NCI-H1930 (cell line): Measurements from ENCODE around the gene TARS2.

ENCODE experiments used
- DNase-seq, 2 experiments: peaks; one replicate each; lab custom pipeline; 2025; lab: John Stamatoyannopoulos, UW

Gene TARS2

DNA sequence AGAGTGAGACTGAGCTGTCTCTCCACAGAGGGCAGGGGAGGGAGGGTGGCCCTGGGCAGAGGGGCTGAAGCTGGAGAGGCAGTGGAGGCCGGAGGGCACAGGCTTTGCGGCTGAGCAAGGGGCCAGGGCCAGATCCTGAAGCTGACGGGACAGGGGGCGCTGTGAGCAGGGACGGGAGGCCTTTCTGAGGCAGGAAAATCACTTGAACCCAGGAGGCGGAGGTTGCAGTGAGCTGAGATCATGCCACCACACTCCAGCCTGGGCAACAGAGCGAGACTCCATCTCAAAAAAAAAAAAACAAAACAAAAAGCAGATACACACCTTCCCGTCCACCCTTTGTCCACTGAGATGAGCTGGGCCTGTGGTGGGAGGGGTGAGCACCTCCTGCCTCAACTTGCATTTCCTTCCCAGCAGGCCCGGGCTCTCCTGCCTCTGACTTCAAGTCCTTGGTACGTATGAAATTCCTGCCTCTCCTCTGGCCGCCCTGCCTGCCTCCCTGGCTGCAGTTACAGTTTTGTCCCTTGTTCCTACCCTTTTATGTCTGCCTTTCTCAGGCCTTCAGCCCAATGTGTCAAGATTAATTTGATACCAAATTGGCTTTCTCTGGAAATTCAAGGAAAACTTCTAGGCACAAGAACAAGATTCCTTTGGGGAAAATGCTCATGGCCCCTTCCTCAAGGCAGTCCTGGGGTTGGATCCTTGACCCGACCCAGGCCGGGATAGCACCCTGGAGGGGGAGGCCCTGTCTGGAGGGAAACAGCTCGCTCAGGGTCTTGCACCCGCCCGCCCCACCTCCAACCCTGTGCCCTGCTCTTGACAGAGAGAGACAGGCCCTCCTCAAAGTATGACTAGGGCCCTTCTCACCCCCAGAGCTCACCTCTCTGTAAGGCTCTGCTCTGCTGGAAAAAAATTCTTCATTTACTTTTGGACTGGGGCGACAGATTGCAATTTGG is 50.8 kb downstream of the TARS2 start:
- DNase-seq = no peak

DNA sequence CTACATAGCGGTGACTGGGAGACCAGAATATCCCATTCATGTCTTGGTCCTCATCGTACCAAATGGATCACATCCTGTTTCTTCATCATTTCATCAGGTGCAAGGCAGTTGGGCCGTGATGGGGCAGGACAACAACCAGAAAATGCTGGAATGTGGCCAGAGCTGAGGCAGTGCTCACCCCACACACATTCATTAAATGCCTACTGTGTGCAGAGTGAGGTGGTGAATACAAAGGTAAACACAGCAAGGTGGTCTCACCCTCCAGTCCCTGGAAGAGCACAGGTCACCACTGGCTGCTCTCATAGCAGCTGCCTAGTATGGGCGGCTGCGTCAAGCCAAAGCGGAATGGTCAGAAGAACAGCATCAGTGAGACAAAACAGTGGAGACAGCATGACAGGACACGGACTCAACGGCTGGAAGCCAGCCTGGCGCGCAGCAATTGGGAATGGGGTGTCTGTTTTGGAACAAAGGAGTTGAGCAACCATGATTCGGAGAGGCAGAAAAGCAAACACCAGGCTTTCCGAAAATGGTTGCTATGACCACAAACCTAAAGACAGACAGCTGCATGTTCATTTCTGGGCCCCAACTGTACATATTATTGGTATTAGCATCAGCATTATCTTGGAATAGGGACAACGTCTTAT is 56.4 kb downstream of the TARS2 start:
- DNase-seq = peak; percentile 79 to 87

DNA sequence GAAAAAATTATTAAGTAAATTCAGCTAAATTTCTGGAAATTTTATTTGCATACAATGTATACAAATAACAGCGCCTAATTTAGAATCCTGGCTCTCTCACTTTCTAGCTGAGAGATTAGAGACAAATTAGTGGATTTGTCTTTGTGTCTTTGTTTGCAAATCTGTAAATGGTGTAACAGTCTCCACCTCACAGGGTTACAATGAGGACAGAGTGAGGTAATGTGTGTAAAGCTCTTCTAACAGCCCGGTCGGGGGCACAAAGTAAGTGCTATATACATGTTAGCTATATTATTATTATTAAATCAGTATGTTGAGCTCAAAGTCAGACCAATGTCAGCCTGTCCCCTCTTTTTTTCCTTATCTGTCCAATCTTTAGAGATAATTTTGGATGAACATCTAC is 57.0 kb downstream of the TARS2 start:
- DNase-seq = peak; percentile 60 to 80

DNA sequence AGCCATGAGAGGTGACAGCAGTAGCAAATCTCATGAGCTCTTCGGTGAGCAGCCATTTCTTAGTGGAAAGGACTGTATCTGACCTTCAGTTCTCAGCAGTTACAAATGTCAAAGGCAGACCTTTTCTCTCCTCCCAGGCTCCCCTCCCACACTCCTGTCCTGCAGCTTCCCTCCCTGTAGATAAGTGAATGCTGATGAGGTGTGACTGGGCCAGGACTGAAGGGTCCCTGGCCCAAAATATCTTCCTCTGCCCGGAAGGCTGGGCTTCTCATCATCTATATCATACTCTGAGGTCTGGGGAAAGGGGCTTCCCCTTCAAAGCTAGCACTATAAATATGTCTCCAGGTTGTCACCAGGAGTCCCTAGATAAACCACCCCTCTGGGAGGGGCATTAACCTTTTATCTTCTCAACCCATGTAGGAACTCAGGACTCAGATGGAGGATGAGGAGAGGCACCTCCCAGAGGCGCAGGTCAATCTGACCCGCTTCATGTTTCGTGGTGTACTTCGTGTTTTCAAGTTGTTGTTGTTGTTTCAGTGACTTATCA is 58.3 kb downstream of the TARS2 start:
- DNase-seq = no peak

DNA sequence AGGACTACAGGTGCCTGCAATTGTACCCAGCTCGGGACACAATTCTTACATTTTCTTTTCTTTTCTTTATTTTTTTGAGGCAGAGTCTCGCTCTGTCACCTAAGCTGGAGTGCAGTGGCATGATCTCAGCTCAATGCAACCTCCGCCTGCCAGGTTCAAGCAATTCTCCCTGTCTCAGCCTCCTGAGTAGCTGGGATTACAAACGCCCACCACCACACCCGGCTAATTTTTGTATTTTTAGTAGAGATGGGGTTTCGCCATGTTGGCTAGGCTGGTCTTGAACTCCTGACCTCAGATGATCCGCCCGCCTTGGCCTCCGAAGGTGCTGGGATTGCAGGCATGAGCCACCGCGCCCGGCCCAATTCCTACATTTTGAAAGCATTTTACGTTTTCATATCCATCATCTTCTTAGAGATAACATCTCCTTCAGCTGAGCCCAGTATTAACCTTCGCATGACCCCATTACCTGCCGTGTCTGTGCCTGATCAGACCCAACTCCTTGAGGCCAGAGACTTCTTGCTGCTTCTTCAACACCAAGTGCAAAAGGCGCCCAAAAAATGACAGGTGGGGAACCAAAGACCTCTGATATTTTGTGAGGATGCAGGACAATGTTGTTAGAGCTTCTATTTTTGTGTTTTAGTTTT is 59.2 kb downstream of the TARS2 start:
- no peak for DNase-seq

DNA sequence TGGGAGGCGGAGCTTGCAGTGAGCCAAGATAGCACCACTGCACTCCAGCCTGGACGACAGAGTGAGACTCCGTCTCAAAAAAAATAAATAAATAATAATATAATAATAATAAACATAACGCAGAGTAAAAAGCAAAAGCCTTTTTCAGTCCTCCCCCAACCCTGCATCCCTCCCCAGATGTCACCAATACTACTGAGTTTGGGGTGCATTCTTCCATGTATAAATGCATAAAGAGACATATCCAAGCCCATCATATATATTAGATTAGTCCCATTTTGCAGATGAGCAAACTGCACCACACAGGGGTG is 61.1 kb downstream of the TARS2 start:
- no peak for DNase-seq

DNA sequence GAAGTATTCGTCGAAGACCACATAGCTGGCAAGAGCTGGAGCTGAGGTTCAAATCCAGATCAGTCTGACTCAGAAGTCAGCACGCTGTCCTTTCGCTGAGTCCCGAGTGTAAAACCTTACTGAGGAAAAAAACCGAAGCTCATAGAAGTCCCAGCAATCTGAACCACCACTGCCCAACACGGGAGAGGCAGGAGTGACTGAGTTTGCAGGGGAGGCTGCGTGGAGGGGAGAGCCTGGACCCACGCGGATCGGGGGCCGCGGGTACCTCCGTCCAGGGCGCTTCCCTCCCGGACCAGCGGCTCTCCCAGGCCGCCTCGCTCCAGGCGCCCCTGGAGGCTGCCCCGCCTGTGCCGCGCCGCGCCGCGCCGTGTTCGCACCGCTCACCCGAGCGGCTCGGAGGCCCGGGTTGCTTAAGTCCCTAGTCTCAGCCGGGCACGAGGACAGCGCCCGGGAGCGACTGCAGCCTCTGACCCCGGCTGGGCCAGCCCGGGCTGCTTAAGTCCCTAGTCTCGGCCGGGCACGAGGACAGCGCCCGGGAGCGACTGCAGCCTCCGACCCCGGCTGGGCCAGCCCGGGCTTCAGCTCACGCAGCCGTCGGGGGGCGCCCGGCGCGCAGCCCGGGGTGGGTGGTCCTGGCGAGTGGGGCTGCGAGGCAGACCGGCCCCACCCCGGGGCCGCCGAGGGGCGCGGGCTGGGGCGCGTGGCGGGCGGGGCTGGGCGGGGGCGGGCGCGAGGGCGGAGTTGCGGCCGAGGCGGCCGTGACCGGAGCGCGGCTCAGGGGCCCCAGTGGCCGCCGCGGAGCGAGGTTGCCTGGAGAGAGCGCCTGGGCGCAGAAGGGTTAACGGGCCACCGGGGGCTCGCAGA is 61.6 kb downstream of the TARS2 start, which contains the start of gene ADAMTSL4:
TSS of gene ADAMTSL4 (plus strand) at position 777 of the 864 bp plus-strand sequence. CDS start 2,881 bp downstream, outside the sequence.
- DNase-seq = peak; percentile 30 to 71

DNA sequence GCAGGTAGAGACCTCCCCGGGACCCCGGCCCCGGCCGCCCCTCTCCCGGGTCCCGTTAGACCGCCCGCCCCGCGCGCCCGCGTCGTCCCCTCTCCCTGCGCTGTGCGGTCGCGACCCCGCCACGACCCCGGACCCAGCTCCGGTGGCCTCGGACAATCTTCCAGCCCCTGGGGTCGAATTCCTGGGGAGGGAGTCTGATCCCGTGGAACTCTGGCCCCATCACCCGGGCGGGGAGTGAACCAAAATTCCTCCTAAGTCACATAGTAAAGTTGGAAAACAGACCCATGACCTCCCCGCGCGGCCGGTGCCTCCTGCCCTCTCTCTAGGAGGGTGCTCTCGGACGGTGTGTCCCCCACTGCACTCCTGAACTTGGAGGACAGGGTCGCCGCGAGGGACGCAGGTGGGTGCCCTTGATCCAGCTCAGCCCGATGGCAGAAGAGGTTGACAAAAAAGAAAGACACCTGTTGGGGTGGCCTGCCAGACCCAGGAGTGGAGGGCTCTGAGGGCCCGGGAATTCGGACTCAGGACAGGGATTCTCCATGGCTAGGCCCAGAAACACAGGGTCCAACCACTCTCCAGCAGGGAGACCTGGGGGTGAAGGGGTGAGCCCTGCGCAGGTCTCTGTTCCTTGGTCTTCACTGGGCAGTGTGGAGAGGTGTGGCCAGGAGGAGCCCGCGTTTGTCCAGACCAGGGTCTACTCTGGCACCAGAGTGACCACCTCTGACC is 62.4 kb downstream of the TARS2 start:
- no peak for DNase-seq

DNA sequence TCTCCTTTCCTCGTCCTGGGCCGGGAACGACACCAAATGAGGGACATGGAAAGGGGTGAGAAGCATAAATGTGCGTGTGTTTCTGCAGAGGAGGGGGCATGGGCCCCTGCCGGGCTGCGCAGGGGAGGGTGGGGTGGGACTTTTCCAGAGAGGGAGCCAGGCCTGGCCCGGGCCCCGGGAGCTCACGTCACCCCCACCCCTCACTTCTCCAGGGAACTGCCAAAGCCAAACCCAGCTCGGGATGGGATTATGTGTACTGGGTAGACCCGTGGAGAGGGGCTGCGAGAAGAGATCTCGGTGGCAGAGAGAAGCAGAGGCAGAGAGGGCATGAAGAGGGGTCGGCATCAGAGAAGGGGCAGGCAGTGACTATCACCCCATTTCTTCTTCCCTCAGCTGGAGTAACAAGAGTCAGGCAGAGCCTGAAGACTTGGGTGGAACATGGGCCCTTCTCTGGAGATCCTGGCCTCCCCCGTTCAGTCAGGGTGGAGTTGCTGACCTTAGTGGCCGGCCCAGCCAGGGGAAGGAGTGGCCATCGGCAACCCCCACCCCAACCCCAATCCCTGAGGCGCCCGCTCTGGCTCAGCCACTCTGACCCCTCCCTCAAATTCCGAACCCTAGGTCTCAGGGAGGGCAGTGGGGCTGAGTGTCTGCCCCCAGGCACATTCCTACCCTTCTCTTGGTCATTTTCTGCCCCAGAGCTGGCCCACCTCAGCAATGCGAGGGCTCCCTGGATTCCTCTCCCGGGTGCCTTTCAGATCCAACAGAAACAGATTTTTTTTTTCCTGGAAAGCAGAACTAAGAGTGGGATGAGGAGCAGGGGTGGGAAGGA is 63.2 kb downstream of the TARS2 start:
- no peak for DNase-seq

DNA sequence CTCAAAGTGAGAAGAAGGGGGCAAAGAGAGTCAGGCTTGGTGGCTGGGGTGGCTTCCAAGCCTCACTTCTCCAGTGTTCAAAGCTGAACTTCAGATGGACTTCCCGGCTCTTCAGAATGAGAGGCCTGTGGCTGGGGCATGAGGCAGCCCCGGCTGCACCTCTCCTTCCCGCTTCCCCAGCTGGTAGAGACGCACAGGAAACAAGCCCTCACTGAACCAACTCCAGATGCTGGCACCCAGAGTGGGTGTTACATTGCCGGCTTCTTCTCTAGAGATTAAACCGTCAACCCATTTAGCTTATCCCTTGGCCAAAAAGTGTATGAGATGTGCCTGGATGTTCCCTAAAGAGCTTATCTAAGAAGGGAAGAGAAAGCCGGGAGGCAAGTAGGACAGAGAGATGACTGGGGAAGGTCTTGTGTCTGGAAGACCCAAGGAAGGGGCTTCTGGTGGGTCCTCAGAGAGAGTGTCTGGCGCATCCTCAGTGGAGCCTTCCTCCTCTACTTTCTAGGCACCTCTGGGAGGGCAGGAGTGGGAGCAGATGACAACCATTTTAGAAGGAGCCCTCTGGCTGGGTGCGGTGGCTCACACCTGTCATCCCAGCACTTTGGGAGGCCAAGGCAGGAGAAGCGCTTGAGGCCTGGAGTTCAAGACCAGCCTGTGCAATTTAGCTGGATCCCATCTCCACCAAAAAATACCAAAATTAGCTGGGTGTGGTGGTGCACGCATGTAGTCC is 64.0 kb downstream of the TARS2 start:
- DNase-seq = no peak

DNA sequence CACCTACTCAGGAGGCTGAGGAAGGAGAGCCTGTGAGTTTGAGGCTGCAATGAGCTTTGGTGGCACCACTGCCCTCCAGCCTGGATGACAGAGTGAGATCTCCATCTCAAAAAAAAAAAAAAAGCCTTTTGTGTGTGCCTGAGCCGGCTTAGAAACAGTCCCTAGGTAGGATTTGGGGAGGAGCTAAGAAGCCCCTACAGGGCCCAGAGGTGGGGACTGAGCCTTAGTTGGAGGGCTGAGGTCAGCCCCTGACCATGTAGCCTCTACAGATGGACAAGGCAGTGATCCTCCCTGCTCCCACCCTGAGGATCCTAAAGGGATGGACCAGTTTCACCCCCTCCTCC is 64.5 kb downstream of the TARS2 start:
- DNase-seq = no peak

DNA sequence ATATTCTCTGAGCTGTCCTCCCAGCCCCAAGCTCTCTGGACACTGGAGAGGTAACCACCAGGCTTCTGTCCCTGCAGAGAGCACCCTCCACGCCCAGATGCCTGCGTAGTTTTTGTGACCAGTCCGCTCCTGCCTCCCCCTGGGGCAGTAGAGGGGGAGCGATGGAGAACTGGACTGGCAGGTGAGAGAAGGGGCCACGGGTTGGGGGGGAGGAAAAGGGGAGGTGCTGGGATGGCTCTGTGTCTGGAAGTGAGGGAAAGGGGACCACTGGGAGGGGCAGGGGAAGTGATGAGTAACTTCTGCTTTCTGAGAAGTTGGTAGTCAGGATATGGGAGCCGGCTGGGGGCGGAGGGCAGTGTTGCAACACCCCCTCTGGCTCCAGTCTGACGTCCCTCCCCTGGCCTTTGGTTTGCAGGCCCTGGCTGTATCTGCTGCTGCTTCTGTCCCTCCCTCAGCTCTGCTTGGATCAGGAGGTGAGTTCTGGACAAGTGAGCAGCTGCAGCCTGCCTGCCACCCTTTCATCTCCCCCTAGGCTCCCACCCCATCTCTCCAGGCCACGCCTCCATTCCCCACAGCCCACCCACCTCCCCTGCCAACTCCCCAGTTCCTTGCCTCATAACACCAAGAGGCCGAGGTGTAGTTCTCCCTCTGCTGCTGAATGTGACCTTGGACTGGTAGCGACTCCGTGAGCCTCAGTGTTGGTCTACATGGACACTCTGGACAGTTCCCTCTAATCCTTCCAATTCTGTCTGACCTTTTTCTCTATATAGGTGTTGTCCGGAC is 65.1 kb downstream of the TARS2 start:
- DNase-seq = no peak

DNA sequence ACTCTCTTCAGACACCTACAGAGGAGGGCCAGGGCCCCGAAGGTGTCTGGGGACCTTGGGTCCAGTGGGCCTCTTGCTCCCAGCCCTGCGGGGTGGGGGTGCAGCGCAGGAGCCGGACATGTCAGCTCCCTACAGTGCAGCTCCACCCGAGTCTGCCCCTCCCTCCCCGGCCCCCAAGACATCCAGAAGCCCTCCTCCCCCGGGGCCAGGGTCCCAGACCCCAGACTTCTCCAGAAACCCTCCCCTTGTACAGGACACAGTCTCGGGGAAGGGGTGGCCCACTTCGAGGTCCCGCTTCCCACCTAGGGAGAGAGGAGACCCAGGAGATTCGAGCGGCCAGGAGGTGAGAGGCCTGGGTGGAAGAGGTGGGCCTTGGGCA is 65.7 kb downstream of the TARS2 start:
- no peak for DNase-seq

DNA sequence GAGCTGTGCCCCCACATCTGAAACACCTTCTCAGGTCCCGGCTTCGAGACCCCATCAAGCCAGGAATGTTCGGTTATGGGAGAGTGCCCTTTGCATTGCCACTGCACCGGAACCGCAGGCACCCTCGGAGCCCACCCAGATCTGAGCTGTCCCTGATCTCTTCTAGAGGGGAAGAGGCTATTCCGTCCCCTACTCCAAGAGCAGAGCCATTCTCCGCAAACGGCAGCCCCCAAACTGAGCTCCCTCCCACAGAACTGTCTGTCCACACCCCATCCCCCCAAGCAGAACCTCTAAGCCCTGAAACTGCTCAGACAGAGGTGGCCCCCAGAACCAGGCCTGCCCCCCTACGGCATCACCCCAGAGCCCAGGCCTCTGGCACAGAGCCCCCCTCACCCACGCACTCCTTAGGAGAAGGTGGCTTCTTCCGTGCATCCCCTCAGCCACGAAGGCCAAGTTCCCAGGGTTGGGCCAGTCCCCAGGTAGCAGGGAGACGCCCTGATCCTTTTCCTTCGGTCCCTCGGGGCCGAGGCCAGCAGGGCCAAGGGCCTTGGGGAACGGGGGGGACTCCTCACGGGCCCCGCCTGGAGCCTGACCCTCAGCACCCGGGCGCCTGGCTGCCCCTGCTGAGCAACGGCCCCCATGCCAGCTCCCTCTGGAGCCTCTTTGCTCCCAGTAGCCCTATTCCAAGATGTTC is 66.3 kb downstream of the TARS2 start:
- DNase-seq = no peak

DNA sequence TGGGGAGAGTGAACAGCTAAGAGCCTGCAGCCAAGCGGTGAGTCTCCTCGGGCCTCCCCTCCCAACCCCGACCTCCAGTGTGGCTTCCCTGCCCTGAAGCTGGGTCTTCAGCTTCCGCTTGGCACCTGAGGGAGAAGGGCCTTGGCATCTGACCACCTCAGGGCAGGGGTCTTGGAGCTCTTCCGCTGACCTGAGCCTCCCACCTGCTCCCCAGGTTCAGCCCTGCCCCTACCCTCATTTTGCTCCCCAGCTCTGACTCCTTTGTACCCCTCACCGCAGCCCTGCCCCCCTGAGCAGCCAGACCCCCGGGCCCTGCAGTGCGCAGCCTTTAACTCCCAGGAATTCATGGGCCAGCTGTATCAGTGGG is 66.8 kb downstream of the TARS2 start:
- DNase-seq = no peak

DNA sequence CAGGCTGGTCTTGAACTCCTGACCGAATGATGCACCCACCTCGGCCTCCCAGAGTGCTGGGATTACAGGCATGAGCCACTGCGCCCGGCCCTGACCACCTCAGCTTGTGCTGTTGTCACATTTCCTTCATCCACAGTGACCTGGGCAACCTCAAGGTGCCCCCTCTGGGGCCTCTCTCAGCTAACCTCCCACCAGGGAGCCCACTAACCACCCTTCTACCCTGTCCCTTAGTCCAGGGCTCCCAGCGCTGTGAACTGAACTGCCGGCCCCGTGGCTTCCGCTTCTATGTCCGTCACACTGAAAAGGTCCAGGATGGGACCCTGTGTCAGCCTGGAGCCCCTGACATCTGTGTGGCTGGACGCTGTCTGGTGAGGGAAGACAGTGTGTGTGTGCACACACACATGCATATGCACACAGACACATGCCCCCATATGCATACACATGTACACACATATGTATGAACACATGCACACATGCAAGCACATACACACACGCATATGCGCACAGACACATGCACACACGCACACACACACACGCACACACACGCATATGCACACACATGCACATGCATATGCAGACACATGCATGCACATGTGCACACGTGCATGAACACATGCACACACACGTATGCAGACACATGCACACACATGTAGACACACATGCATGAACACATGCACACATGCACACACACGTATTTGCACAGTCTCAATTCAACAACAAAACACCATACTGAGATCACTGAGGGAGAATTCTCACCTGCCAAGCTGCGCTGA is 68.2 kb downstream of the TARS2 start:
- DNase-seq = no peak
